A549 (cell line): ENCODE data around the gene C4orf46.

Experiments used
- CHD4 ChIP-seq: fragments of 200-600 bp; sonication (generic); IDR thresholded peaks from 2 replicates; pipeline ENCODE4 v1.6.1; 2016; ENCODE audit warnings: antibody characterized with exemption, mild to moderate bottlenecking, borderline replicate concordance
- CTCF ChIP-seq: fragments of >200 bp; sonication (Bioruptor Twin); formaldehyde crosslinking; IDR thresholded peaks from 3 replicates; pipeline ENCODE4 v1.5.1; 2016
- EHMT2 ChIP-seq: fragments of 200-600 bp; sonication (generic); IDR thresholded peaks from 2 replicates; pipeline ENCODE4 v1.6.1; 2016; ENCODE audit warnings: antibody characterized with exemption, low read depth, mild to moderate bottlenecking, moderate library complexity
- MAZ ChIP-seq: fragments of 150-350 bp; IDR thresholded peaks from 2 replicates; pipeline ENCODE4 v1.6.1; 2014; ENCODE audit warnings: antibody characterized with exemption, low read depth, low read length, borderline replicate concordance
- RAD21 ChIP-seq, 2 experiments: fragments of >200 bp in 1 of 2; sonication (Bioruptor Twin) in 1 of 2; formaldehyde crosslinking in 1 of 2; IDR thresholded peaks in 1 of 2; conservative IDR thresholded peaks in 1 of 2; 2 replicates in 1 of 2; 3 replicates in 1 of 2; pipeline ENCODE4 v1.6.1; 2012 to 2018; ENCODE audit warnings: inconsistent platforms in 1 of 2
- TF ChIP-seq, protein P1 (sequence below): fragments of 450-650 bp; IDR thresholded peaks from 2 replicates; pipeline ENCODE4 v1.6.1; 2014; ENCODE audit warnings: antibody characterized with exemption

DNA sequence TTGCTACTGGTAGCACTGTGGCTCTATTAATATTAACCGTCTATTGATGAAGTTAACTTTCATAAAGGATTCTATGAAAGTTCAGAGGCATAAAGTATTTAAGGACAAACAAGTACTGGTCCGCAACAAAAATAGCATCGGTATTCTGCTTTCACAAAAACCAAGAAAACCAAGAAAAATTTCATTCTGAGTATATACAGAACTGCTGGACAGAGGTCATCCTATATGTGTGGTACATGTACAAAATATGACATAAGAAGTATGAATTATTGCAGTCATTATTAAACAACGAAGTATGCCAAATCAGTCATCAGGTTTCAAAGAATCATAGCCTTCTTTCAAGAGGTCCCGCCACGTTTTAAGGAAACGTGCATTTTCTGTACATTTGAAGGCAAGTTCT lies 2.4 kb downstream of the C4orf46 start:
- TF ChIP-seq EHMT2 = no peak
- no peak for TF ChIP-seq MAZ
- no peak for TF ChIP-seq CTCF
- TF ChIP-seq, protein P1, sequence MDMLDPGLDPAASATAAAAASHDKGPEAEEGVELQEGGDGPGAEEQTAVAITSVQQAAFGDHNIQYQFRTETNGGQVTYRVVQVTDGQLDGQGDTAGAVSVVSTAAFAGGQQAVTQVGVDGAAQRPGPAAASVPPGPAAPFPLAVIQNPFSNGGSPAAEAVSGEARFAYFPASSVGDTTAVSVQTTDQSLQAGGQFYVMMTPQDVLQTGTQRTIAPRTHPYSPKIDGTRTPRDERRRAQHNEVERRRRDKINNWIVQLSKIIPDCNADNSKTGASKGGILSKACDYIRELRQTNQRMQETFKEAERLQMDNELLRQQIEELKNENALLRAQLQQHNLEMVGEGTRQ = no peak
- no peak for TF ChIP-seq RAD21 (conservative IDR thresholded peaks at IDR 0.05 in 1 of 2, IDR thresholded peaks at IDR 0.05 in 1 of 2)
- no peak for TF ChIP-seq CHD4
